ENCODE measurements around the gene FBN1. TPM values are rescaled to one million over a fixed set of nuclear protein-coding genes. Genes with fewer than 3 reads are reported as not detected.

Gene FBN1
- total RNA-seq, 6 experiments from 2014 or later: 1.7 to 12.0 (median 8.7) TPM

DNA sequence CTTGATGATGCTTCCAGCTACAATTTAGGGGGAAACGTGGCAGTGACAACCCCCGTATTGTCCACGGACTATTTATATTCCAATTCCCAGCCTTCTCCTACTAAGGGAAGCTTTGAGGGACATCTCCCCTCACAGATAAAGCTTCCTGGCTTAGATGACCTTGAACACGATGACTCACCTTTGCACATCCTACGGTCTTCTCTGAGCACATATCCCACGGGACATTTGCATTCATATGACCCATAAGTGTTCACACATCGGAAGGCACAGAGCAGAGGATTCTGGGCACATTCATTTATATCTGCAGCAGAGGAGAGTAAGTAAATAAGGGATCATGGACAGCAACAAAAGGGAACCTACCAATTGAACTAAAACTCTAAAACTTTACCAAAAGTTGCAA is 212.8 kb downstream of the FBN1 start:
- H3K36me3 ChIP-seq: no peaks in the 10 kb centered on the region
- 68% methylated on average over 7 of the region's 7 CpGs for WGBS (ENCODE audit: insufficient coverage, low coverage, low lambda C conversion rate, missing lambda C conversion rate)
- TF ChIP-seq CTCF (IDR thresholded peaks at IDR 0.05): no peak
- no peak for TF ChIP-seq POLR2A (IDR thresholded peaks at IDR 0.05)

DNA sequence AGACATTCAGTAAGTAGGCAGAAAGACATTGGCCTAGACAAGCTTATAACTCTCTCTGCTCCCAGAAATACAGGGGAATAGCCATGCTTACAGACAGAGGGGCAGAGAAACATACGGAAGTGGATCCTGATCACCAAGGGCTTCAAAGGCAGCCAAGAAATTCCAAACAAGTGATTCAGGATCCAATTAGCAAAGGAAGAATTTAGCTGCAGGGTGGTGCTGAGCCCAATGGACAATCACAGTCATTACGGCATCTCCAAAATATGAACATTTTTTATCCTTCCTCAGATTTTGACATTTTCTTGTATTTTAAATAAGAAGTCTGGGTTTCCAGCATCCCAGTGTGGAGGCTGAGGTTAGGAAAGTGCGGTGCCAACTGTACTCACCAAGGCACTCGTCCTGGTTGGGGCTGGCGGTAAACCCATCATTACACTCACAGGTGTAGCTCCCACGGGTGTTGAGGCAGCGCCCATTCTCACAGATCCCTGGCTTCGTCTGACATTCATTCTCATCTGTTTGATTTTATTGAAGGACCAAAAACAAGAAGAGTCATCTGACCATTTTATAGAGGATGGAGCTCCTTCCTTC is 217.5 kb downstream of the FBN1 start:
- intact Hi-C loops (cut with DNase I): no loop called here
- TF ChIP-seq POLR2A (IDR thresholded peaks at IDR 0.05): no peak
- TF ChIP-seq CTCF (IDR thresholded peaks at IDR 0.05): no peak
- Histone ChIP-seq H3K36me3 (no peaks in the 10 kb centered on the region), H3K4me1 (no peaks in the 10 kb centered on the region), H3K9me3 (no peaks in the 10 kb centered on the region), H3K4me3 (no peak overlapping the region), H3K27ac (no peak overlapping the region), H3K27me3 (no peaks in the 10 kb centered on the region)
- 75% methylated on average over 8 of the region's 8 CpGs for WGBS (ENCODE audit: insufficient coverage, low coverage, low lambda C conversion rate, missing lambda C conversion rate)
- ATAC-seq: no peak
- DNase-seq: no peak

More for the DNA sequence above, 212.8 kb downstream of the FBN1 start:
- no peaks in the 10 kb centered on the region for H3K4me1 ChIP-seq
- no peak for DNase-seq
- no peak overlapping the region for H3K4me3 ChIP-seq
- H3K27ac ChIP-seq: no peak overlapping the region
- intact Hi-C loops (cut with DNase I): no loop called here
- H3K9me3 ChIP-seq: no peaks in the 10 kb centered on the region
- H3K27me3 ChIP-seq: no peaks in the 10 kb centered on the region
- no peak for ATAC-seq

DNA sequence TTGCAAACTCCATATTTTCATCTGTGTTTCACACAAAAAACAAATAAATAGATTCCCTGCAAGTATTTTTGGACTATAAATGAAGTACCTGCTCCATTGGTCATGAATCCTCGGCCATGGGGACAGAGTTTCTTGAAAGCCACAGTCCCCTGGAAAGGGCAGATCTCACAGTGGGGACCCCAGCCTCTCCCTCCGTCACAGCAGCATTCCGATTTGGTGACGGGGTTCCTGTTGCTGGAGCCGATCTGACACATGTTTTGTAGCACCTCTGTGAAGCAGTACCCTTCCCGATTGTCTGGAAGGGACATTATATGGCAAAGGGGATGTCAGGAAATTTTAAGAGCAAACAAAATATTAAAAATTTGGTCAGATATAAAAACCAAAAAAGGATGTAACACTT is 218.0 kb downstream of the FBN1 start:
- no peaks in the 10 kb centered on the region for H3K9me3 ChIP-seq
- H3K36me3 ChIP-seq: no peaks in the 10 kb centered on the region
- H3K4me3 ChIP-seq: no peak overlapping the region
- intact Hi-C loops (cut with DNase I): no loop called here
- TF ChIP-seq CTCF (IDR thresholded peaks at IDR 0.05) (no peak), POLR2A (IDR thresholded peaks at IDR 0.05) (no peak)
- 72% methylated on average over 5 of the region's 6 CpGs for WGBS (ENCODE audit: insufficient coverage, low coverage, low lambda C conversion rate, missing lambda C conversion rate)
- DNase-seq (no peak), ATAC-seq (no peak)
- no peak overlapping the region for H3K27ac ChIP-seq
- no peaks in the 10 kb centered on the region for H3K27me3 ChIP-seq
- no peaks in the 10 kb centered on the region for H3K4me1 ChIP-seq

DNA sequence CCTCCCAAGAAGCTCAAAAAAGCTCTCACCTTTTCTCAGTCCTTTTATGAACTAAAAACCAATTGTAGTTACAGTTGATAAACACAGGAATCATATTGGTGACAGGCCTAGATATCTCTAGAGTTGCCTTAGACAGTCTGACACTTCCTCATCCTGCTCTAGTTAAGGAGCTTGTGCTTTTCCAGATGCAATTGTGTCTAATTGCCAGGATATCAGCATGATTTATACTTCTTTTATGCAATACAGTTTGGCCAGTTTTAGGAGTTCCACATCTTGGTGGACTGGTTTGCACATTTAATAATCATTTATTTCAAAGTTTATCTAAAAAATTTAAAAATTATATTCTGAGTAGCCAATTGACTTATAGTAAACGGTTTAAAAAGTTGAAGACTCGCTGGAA is 218.6 kb downstream of the FBN1 start:
- 62% methylated on average over 2 of the region's 2 CpGs for WGBS (ENCODE audit: insufficient coverage, low coverage, low lambda C conversion rate, missing lambda C conversion rate)
- Histone ChIP-seq H3K27me3 (no peaks in the 10 kb centered on the region), H3K4me3 (no peak overlapping the region), H3K9me3 (no peaks in the 10 kb centered on the region), H3K36me3 (no peaks in the 10 kb centered on the region), H3K4me1 (no peaks in the 10 kb centered on the region), H3K27ac (no peak overlapping the region)
- no peak for ATAC-seq
- no peak for DNase-seq
- TF ChIP-seq CTCF (IDR thresholded peaks at IDR 0.05) (no peak), POLR2A (IDR thresholded peaks at IDR 0.05) (no peak)
- intact Hi-C loops (cut with DNase I): no loop called here

GRCh38 chr15:48426044-48426443 is 219.5 kb downstream of the FBN1 start:
- DNase-seq: no peak
- no peak for TF ChIP-seq POLR2A (IDR thresholded peaks at IDR 0.05)
- TF ChIP-seq CTCF (IDR thresholded peaks at IDR 0.05): no peak
- H3K9me3 ChIP-seq: no peaks in the 10 kb centered on the region
- H3K4me3 ChIP-seq: no peak overlapping the region
- no peak overlapping the region for H3K27ac ChIP-seq
- H3K4me1 ChIP-seq: no peaks in the 10 kb centered on the region
- ATAC-seq: no peak
- H3K36me3 ChIP-seq: no peaks in the 10 kb centered on the region
- no peaks in the 10 kb centered on the region for H3K27me3 ChIP-seq
- intact Hi-C loops (cut with DNase I): no loop called here
